Omental fat pad (tissue), 4 donors: Measurements from ENCODE around the gene CCDC157. TPM values are rescaled to one million over a fixed set of nuclear protein-coding genes. Genes with fewer than 3 reads are reported as not detected.

Source experiments
- ATAC-seq: fragments of 150-250 bp; one replicate; pipeline ENCODE4 v1.9.1; 2016; ENCODE audit warnings: mild to moderate bottlenecking, moderate library complexity; ENCODE audit not compliant: low FRiP score
- DNase-seq: peaks from one replicate; pipeline ENCODE4 v3.0.0-alpha.2; 2019; ENCODE audit warnings: low spot score
- total RNA-seq, 4 donors: library from RNA; depleted of rRNA; stranded (reverse); fragments of >200 nt; gene quantifications; one replicate each; pipeline ENCODE4 v1.1.0, GENCODE V29; 2016
- TF ChIP-seq, protein P1 (sequence below), 3 donors: fragments of 450-650 bp; IDR thresholded peaks; one replicate each; pipeline ENCODE4 v1.5.1; 2016 to 2017; ENCODE audit warnings: antibody characterized with exemption in 3 of 3, mild to moderate bottlenecking in 3 of 3, moderate library complexity in 2 of 3

Gene CCDC157
- total RNA-seq, 4 donors from 2014 or later = 0.95 to 2.7 (median 1.8) TPM

DNA sequence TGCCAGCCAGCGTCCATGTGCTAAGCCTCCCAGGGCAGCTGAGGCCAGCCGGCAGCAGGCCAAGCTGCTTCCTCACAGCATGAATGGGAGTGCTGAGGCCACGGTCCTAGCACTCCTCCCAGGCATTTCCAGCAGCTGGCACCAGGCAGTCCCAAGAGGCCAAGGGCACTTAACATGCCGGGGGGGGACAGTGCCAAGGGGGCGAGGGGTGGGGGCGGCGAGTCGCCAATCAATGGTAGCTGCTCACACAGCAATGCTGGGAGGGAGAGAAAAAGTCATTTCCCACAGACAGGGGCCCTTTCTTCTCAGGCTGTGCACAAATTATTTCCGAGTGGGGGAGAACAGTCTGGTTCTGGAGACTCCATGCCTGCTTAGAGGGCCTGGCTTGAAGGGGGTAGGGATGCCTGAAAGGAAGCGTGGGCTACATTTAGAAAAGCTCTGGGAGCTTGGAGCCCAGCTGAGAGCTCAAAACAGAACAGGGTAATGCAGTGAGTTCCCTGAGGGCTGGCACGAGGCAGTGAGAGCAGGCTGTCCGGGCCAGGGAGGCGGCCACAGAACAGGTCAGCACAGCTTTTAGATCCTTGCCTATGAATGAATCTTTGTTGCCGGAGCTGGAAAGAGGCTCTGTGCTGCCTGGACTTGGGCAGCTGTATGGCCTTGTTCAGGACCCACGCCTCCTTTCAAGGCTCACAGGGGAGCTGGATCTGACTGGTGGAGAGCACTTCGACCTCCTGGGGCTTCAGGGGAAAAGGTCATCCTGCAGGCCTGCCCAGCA, 15.7 kb upstream of the CCDC157 start:
- TF ChIP-seq, protein P1, sequence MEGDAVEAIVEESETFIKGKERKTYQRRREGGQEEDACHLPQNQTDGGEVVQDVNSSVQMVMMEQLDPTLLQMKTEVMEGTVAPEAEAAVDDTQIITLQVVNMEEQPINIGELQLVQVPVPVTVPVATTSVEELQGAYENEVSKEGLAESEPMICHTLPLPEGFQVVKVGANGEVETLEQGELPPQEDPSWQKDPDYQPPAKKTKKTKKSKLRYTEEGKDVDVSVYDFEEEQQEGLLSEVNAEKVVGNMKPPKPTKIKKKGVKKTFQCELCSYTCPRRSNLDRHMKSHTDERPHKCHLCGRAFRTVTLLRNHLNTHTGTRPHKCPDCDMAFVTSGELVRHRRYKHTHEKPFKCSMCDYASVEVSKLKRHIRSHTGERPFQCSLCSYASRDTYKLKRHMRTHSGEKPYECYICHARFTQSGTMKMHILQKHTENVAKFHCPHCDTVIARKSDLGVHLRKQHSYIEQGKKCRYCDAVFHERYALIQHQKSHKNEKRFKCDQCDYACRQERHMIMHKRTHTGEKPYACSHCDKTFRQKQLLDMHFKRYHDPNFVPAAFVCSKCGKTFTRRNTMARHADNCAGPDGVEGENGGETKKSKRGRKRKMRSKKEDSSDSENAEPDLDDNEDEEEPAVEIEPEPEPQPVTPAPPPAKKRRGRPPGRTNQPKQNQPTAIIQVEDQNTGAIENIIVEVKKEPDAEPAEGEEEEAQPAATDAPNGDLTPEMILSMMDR (IDR thresholded peaks at IDR 0.05) = no peak
- ATAC-seq = no peak
- no peak for DNase-seq

DNA sequence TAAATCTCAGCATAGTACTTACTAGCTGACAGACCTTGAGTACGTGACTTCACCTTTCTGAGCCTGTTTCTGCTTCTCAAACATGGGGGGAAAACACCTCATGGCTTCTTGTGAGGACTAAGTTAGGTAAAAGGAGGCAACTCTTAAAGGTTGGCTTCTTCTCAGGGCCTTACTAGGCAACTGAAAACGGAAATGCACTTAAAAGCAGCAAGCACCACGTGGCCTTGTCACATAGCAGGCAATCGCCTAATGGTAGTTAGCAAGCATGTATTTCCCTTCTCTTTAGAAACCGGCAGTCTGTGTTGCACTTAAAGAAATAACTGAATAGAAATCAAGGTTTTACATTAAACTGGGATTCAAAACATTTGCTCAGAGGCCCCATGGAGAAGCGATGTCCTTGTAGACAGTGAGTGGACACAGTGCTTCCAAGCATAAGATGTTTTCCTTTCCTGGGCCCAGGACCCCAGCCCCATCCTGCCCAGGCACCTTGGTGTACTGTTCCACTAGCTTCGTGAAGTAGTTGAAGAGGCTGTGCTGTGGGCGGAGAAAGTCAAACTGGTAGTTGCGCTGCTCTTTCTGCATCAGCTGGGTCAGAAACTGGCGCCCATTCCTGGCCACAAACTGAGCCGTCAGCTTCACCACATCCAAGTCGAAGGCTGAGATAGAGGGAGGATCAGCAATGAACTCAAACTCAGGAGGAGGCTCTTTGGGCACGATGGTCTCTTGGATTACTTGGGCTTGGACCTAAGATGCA, 12.2 kb upstream of the CCDC157 start:
- ATAC-seq = no peak
- no peak for DNase-seq
- TF ChIP-seq, protein P1 (IDR thresholded peaks at IDR 0.05) = no peak

DNA sequence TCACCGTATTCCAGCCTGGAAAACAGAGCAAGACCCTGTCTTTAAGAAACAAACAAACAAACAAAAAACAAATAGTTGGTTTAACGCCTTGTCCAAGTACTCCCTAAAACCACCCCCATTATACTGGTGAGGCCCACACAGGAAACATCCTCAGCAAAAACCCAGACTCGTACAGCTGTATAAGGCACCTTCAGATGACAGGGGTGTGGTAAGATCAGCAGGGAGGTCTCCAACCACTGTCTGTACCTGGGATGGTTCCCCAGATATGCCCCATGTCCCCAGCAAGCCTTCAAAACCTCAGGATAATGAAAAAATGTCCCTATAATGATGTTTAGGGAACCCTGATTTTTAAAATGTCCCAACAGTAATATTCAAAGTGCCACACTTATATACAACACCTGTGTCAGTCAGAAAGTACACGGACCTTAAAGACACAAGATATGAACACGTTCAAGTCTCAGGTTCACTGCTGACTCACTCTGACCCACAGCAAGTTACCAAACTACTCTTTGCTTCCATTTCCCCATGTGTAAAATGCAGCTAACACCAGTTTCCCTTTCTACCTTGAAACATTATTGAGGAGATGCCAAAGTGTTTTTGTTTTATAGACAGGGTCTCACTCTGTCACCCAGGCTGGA, 9.4 kb upstream of the CCDC157 start:
- ATAC-seq = no peak
- no peak for DNase-seq

DNA sequence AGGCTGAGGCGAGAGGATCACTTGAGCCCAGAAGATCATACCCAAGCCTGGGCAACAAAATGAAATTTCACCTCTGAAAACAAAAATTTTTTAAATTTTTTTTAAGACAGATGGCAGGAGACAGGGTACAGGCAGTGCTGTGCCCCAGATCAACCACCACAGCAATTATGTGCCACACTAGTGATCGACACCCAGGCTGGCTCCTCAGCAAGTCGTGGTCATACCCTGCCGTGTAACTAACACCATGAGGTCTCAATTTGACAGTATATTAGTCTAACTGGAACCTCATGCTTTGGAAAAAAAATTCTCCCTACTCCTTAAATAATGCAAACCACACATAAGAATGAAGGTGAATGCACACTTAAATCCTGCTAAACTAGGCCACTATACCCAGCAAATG, 8.4 kb upstream of the CCDC157 start:
- TF ChIP-seq, protein P1 (IDR thresholded peaks at IDR 0.05) = no peak
- no peak for DNase-seq
- ATAC-seq = no peak

More for the DNA sequence above, 9.4 kb upstream of the CCDC157 start:
- TF ChIP-seq, protein P1 (IDR thresholded peaks at IDR 0.05) = no peak

DNA sequence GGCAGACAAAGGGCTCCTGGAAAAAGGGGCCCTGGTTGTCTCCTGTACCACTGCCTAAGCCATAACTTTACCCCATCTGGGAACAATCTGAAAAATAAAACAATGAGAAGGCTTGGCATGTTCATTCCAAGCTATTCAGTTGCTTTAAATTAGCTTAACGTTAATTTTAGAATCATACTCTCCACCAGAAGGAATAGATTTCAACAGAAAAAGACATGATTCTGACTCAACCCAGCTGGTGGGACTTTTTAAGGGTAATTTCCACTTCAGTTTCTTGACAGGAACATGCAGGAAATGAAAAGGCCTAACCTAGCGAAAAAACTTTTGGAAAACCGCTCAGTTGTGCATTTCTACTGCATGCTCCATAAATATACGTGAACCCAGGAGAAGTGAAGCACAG, 8.0 kb upstream of the CCDC157 start:
- TF ChIP-seq, protein P1 (IDR thresholded peaks at IDR 0.05) = no peak
- ATAC-seq (no peak), DNase-seq (no peak)

DNA sequence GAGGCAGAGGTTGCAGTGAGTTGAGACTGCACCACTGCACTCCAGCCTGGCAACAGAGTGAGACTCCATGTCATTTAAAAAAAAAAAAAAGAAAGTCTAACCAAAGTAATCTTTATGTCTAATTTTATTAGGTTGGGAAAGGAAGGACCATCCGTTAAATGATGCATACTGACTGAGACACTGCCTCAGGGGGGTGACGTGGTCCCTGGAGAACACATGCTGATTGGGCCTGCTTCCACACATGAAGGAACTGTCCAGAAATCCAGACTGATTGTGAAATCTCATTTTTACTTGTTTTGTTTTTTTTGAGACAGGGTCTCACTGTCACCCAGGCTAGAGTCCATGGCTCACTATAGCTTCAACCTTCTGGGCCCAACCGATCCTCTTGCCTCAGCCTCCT, 5.6 kb upstream of the CCDC157 start:
- DNase-seq (no peak), ATAC-seq (no peak)
- TF ChIP-seq, protein P1 (IDR thresholded peaks at IDR 0.05) = no peak
